ENCODE results near the gene NUDT15. TPM values are rescaled to one million over a fixed set of nuclear protein-coding genes. Genes with fewer than 3 reads are reported as not detected.
"Not testable (repeated sequence)": the region's sequence is repeated elsewhere in the genome, so short reads cannot be mapped to it uniquely, and the experiment has no call there.

NUDT15 gene
- 44.1 and 44.4 TPM in 2 replicates for total RNA-seq (2014; rRNA removed; shearing (Covaris generic))

- Histone ChIP-seq H3K36me3 (peaks cover 14% of the 10 kb centered on the region), H3K9me3 (replicated peaks) (0 out of 2 replicates have a peak, but pooled peaks cover 2% of the 10 kb centered on the region), H3K4me3 (peak within 1 kb of the TSS; percentile 75), H3K27me3 (no peaks in the 10 kb centered on the region), H3K27ac (peak within 1 kb of the TSS; percentile 97), H3K4me1 (no peaks in the 10 kb centered on the region)
- peak; percentile 92 to 96 for DNase-seq
Observed at GRCh38 chr13:48037346-48038173, at the start of gene NUDT15. TSS of gene NUDT15 (plus strand) at chr13:48037726. CDS start at chr13:48037747, 21 bp downstream.

GRCh38 chr13:47990427-47990826, 47.1 kb upstream of the NUDT15 start:
- Histone ChIP-seq H3K4me1 (no peaks in the 10 kb centered on the region), H3K27me3 (no peaks in the 10 kb centered on the region), H3K27ac (no peak overlapping the region), H3K9me3 (replicated peaks) (no peaks in the 10 kb centered on the region), H3K36me3 (peaks cover 78% of the 10 kb centered on the region), H3K4me3 (no peak overlapping the region)
- DNase-seq: no peak

GRCh38 chr13:47990920-47991466, 46.5 kb upstream of the NUDT15 start:
- Histone ChIP-seq H3K36me3 (peaks cover 83% of the 10 kb centered on the region), H3K27ac (no peak overlapping the region), H3K9me3 (replicated peaks) (no peaks in the 10 kb centered on the region), H3K4me3 (no peak overlapping the region), H3K27me3 (no peaks in the 10 kb centered on the region), H3K4me1 (no peaks in the 10 kb centered on the region)
- no peak for DNase-seq

GRCh38 chr13:47991859-47992258, 45.7 kb upstream of the NUDT15 start:
- no peak for DNase-seq
- Histone ChIP-seq H3K4me1 (no peaks in the 10 kb centered on the region), H3K27me3 (no peaks in the 10 kb centered on the region), H3K27ac (no peak overlapping the region), H3K9me3 (replicated peaks) (no peaks in the 10 kb centered on the region), H3K4me3 (no peak overlapping the region), H3K36me3 (peaks cover 76% of the 10 kb centered on the region)

GRCh38 chr13:47997384-47997783, 40.1 kb upstream of the NUDT15 start:
- no peak for DNase-seq
- Histone ChIP-seq H3K9me3 (replicated peaks) (no peaks in the 10 kb centered on the region), H3K27me3 (no peaks in the 10 kb centered on the region), H3K4me1 (peaks cover 2% of the 10 kb centered on the region; the same call in 1 of the 2 replicates), H3K36me3 (peaks cover 50% of the 10 kb centered on the region), H3K27ac (no peak overlapping the region), H3K4me3 (no peak overlapping the region)

GRCh38 chr13:47999973-48000372, 37.6 kb upstream of the NUDT15 start:
- no peaks in the 10 kb centered on the region for H3K9me3 ChIP-seq (replicated peaks)
- DNase-seq: no peak
- H3K27me3 ChIP-seq: no peaks in the 10 kb centered on the region
- H3K4me1 ChIP-seq: peaks cover 2% of the 10 kb centered on the region; the same call in 1 of the 2 replicates
- no peak overlapping the region for H3K27ac ChIP-seq
- H3K36me3 ChIP-seq: peaks cover 24% of the 10 kb centered on the region
- peak overlapping the region; percentile 96 for H3K4me3 ChIP-seq

GRCh38 chr13:48000559-48001113, 36.9 kb upstream of the NUDT15 start:
- no peaks in the 10 kb centered on the region for H3K27me3 ChIP-seq
- H3K4me3 ChIP-seq: peak overlapping the region; percentile 96
- H3K4me1 ChIP-seq: peaks cover 2% of the 10 kb centered on the region; the same call in 1 of the 2 replicates
- DNase-seq: peak; percentile 64 to 69
- H3K36me3 ChIP-seq: peaks cover 17% of the 10 kb centered on the region
- H3K9me3 ChIP-seq (replicated peaks): no peaks in the 10 kb centered on the region
- H3K27ac ChIP-seq: peak overlapping the region; percentile 95

GRCh38 chr13:48001114-48001881, 36.2 kb upstream of the NUDT15 start, which contains the start of gene SUCLA2:
TSS of gene SUCLA2 (minus strand) at chr13:48001273. CDS start at chr13:48001269, 4 bp downstream.
- peak within 1 kb of the TSS; percentile 96 for H3K4me3 ChIP-seq
- no peaks in the 10 kb centered on the region for H3K27me3 ChIP-seq
- peaks cover 2% of the 10 kb centered on the region; the same call in 1 of the 2 replicates for H3K4me1 ChIP-seq
- H3K36me3 ChIP-seq: peaks cover 13% of the 10 kb centered on the region
- no peaks in the 10 kb centered on the region for H3K9me3 ChIP-seq (replicated peaks)
- peak within 1 kb of the TSS; percentile 95 for H3K27ac ChIP-seq
- peak; percentile 88 to 92 for DNase-seq

GRCh38 chr13:48001999-48002398, 35.5 kb upstream of the NUDT15 start:
- H3K36me3 ChIP-seq: peaks cover 13% of the 10 kb centered on the region
- H3K27ac ChIP-seq; H3K4me3 ChIP-seq; H3K4me1 ChIP-seq; H3K27me3 ChIP-seq; H3K9me3 ChIP-seq (replicated peaks); DNase-seq: not testable (repeated sequence)

GRCh38 chr13:48004201-48004600, 33.3 kb upstream of the NUDT15 start:
- Histone ChIP-seq H3K4me3 (no peak overlapping the region), H3K27me3 (no peaks in the 10 kb centered on the region), H3K36me3 (no peaks in the 10 kb centered on the region), H3K9me3 (replicated peaks) (no peaks in the 10 kb centered on the region), H3K4me1 (peaks cover 5% of the 10 kb centered on the region; the same call in 1 of the 2 replicates), H3K27ac (no peak overlapping the region)
- DNase-seq: no peak

GRCh38 chr13:48006396-48006795, 31.1 kb upstream of the NUDT15 start:
- Histone ChIP-seq H3K27ac (no peak overlapping the region), H3K4me3 (no peak overlapping the region), H3K9me3 (replicated peaks) (no peaks in the 10 kb centered on the region), H3K27me3 (no peaks in the 10 kb centered on the region), H3K36me3 (no peaks in the 10 kb centered on the region), H3K4me1 (peaks cover 5% of the 10 kb centered on the region; the same call in 1 of the 2 replicates)
- no peak for DNase-seq

- Histone ChIP-seq H3K4me1 (0 out of 2 replicates have a peak, but pooled peaks cover 3% of the 10 kb centered on the region), H3K9me3 (replicated peaks) (no peaks in the 10 kb centered on the region), H3K36me3 (no peaks in the 10 kb centered on the region), H3K27ac (no peak overlapping the region), H3K4me3 (no peak overlapping the region), H3K27me3 (no peaks in the 10 kb centered on the region)
- no peak for DNase-seq
Observed at GRCh38 chr13:48009284-48009683, 28.2 kb upstream of the NUDT15 start.

- Histone ChIP-seq H3K27me3 (no peaks in the 10 kb centered on the region), H3K4me1 (0 out of 2 replicates have a peak, but pooled peaks cover 3% of the 10 kb centered on the region), H3K9me3 (replicated peaks) (no peaks in the 10 kb centered on the region), H3K27ac (no peak overlapping the region), H3K36me3 (no peaks in the 10 kb centered on the region), H3K4me3 (no peak overlapping the region)
- no peak for DNase-seq
Observed at GRCh38 chr13:48010698-48011097, 26.8 kb upstream of the NUDT15 start.

- Histone ChIP-seq H3K27me3 (no peaks in the 10 kb centered on the region), H3K4me1 (0 out of 2 replicates have a peak, but pooled peaks cover 3% of the 10 kb centered on the region), H3K4me3 (no peak overlapping the region), H3K36me3 (no peaks in the 10 kb centered on the region), H3K9me3 (replicated peaks) (no peaks in the 10 kb centered on the region), H3K27ac (no peak overlapping the region)
- no peak for DNase-seq
Observed at GRCh38 chr13:48012668-48013067, 24.9 kb upstream of the NUDT15 start.
